Vagina (tissue), 2 donors: Measurements from ENCODE around the gene MYADM.

ENCODE experiments used
- POLR2AphosphoS5 ChIP-seq, 2 donors: sonication (generic); formaldehyde crosslinking; IDR thresholded peaks; one replicate each; pipeline ENCODE4 v1.9.0; 2017; ENCODE audit warnings: antibody characterized with exemption in 2 of 2, mild to moderate bottlenecking in 2 of 2, low read depth in 1 of 2; ENCODE audit not compliant: insufficient read depth in 1 of 2
- TF ChIP-seq, protein P1 (sequence below), 3 experiments: fragments of 450-650 bp in 2 of 3; fragments of 200-600 bp in 1 of 3; sonication (generic) in 1 of 3; IDR thresholded peaks; one replicate each; pipeline ENCODE4 v1.5.1; 2017 to 2019; ENCODE audit warnings: antibody characterized with exemption in 3 of 3, mild to moderate bottlenecking in 2 of 3, moderate library complexity in 2 of 3

DNA sequence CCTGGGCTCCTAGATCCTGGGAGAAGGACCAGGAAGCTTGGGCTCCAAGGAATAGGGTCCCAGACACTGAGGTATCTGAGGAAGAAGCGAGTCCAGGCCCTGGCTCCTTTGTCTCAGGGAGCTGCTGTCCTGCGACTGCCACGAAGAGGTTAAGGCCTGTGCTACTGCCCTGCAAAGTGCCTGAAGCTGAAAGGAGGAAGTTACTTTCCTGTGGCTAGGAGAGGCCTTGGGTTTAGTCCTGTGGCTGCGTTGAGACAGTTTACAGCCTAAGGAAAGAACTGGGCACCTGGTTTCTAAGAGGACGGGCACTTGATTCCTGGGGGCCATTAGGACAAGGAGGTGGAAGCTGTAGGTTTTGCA is 2.8 kb downstream of the MYADM start:
- TF ChIP-seq POLR2AphosphoS5 (IDR thresholded peaks at IDR 0.05; ENCODE audit: insufficient read depth in 1 of 2, low read depth in 1 of 2) = no peak
- TF ChIP-seq, protein P1, sequence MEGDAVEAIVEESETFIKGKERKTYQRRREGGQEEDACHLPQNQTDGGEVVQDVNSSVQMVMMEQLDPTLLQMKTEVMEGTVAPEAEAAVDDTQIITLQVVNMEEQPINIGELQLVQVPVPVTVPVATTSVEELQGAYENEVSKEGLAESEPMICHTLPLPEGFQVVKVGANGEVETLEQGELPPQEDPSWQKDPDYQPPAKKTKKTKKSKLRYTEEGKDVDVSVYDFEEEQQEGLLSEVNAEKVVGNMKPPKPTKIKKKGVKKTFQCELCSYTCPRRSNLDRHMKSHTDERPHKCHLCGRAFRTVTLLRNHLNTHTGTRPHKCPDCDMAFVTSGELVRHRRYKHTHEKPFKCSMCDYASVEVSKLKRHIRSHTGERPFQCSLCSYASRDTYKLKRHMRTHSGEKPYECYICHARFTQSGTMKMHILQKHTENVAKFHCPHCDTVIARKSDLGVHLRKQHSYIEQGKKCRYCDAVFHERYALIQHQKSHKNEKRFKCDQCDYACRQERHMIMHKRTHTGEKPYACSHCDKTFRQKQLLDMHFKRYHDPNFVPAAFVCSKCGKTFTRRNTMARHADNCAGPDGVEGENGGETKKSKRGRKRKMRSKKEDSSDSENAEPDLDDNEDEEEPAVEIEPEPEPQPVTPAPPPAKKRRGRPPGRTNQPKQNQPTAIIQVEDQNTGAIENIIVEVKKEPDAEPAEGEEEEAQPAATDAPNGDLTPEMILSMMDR (IDR thresholded peaks at IDR 0.05) = no peak
